ENCODE data around the gene AASS. TPM values are rescaled to one million over a fixed set of nuclear protein-coding genes. Genes with fewer than 3 reads are reported as not detected.

Gene AASS
- total RNA-seq, 2 experiments from 2014 or later, result not detected

DNA sequence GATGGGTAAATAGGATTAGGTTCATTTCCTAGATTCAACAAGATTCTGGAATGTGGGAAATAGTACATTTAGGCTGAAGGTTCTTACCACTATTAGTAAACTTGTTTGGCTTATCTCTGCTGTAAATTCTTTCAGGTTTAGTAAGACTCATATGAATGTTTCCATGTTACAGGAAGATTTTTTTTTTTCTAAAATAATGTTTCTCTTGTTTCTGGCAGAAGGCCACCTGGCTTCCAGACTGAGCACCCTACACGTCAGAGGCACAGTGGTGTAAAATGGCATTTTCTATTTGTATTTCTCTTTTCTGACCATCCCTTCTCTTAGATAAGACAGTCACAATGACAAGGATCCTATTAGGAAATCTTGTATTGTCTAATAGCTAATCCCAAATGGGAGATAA lies 22.7 kb upstream of the AASS start:
- no peaks in the 10 kb centered on the region for H3K4me1 ChIP-seq (ENCODE audit: insufficient read depth, low read length, poor library complexity, severe bottlenecking)
- H3K27ac ChIP-seq (ENCODE audit: low read depth, low read length, poor library complexity, severe bottlenecking), result no peak overlapping the region
- no peak for TF ChIP-seq EZH2phosphoT487 (IDR thresholded peaks at IDR 0.05; ENCODE audit: borderline replicate concordance, low read depth, low read length)
- TF ChIP-seq, protein P1, sequence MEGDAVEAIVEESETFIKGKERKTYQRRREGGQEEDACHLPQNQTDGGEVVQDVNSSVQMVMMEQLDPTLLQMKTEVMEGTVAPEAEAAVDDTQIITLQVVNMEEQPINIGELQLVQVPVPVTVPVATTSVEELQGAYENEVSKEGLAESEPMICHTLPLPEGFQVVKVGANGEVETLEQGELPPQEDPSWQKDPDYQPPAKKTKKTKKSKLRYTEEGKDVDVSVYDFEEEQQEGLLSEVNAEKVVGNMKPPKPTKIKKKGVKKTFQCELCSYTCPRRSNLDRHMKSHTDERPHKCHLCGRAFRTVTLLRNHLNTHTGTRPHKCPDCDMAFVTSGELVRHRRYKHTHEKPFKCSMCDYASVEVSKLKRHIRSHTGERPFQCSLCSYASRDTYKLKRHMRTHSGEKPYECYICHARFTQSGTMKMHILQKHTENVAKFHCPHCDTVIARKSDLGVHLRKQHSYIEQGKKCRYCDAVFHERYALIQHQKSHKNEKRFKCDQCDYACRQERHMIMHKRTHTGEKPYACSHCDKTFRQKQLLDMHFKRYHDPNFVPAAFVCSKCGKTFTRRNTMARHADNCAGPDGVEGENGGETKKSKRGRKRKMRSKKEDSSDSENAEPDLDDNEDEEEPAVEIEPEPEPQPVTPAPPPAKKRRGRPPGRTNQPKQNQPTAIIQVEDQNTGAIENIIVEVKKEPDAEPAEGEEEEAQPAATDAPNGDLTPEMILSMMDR (conservative IDR thresholded peaks at IDR 0.05; ENCODE audit: low read length), result no peak
- no peaks in the 10 kb centered on the region for H4K20me1 ChIP-seq (ENCODE audit: insufficient read depth, low read length)
- no peaks in the 10 kb centered on the region for H3K79me2 ChIP-seq (ENCODE audit: insufficient read depth, low read depth, low read length)
- CTCF ChIA-PET (ENCODE audit: unreplicated experiment), result no interaction called here
- DNase-seq (ENCODE audit: low spot score), result no peak
- no peak overlapping the region for H3K4me2 ChIP-seq (ENCODE audit: low read length)
- H3K36me3 ChIP-seq (ENCODE audit: insufficient read depth, low read length), result no peaks in the 10 kb centered on the region
- H2AFZ ChIP-seq (ENCODE audit: low read length), result no peak overlapping the region
- no peaks in the 10 kb centered on the region for H3K9me3 ChIP-seq (ENCODE audit: low read length)
- POLR2A ChIA-PET, result no interaction called here
- BruUV-seq (replicated peaks), result no TSS peak
- intact Hi-C loops (cut with micrococcal nuclease; ENCODE audit: unreplicated experiment), result no loop called here
- H3K4me3 ChIP-seq (ENCODE audit: low read depth, low read length, poor library complexity, severe bottlenecking), result no peak overlapping the region
- H3K9me2 ChIP-seq (ENCODE audit: insufficient read depth, low read length), result no peaks in the 10 kb centered on the region

DNA sequence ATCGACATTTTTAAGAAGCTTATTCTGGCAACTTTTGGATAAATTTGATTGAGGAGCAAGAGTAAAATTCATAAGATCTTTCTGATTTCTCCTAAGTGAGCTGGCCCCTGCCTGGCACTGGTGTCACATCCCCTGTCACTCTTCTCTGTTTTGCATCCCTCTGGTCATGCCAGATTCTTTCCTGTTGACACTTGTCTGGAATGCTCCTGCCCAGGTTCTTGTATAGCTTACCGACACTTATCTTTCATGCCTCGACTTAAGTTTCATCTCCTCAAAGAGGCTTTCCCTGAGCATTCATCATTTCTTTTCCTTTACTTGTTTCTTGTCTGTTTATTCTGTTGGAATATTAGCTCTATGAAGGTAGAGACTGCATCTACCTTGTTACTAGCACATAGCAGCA lies 22.2 kb upstream of the AASS start:
- intact Hi-C loops (cut with micrococcal nuclease; ENCODE audit: unreplicated experiment), result no loop called here
- Histone ChIP-seq H3K9me2 (ENCODE audit: insufficient read depth, low read length) (no peaks in the 10 kb centered on the region), H2AFZ (ENCODE audit: low read length) (no peak overlapping the region), H3K79me2 (ENCODE audit: insufficient read depth, low read depth, low read length) (no peaks in the 10 kb centered on the region), H3K4me1 (ENCODE audit: insufficient read depth, low read length, poor library complexity, severe bottlenecking) (no peaks in the 10 kb centered on the region), H3K4me3 (ENCODE audit: low read depth, low read length, poor library complexity, severe bottlenecking) (no peak overlapping the region), H3K9me3 (ENCODE audit: low read length) (no peaks in the 10 kb centered on the region), H4K20me1 (ENCODE audit: insufficient read depth, low read length) (no peaks in the 10 kb centered on the region), H3K36me3 (ENCODE audit: insufficient read depth, low read length) (no peaks in the 10 kb centered on the region), H3K27ac (ENCODE audit: low read depth, low read length, poor library complexity, severe bottlenecking) (no peak overlapping the region), H3K4me2 (ENCODE audit: low read length) (no peak overlapping the region)
- TF ChIP-seq EZH2phosphoT487 (IDR thresholded peaks at IDR 0.05; ENCODE audit: borderline replicate concordance, low read depth, low read length), result no peak
- TF ChIP-seq, protein P1 (conservative IDR thresholded peaks at IDR 0.05; ENCODE audit: low read length), result no peak
- POLR2A ChIA-PET, result no interaction called here
- CTCF ChIA-PET (ENCODE audit: unreplicated experiment), result no interaction called here
- no TSS peak for BruUV-seq (replicated peaks)
- DNase-seq (ENCODE audit: low spot score), result no peak

DNA sequence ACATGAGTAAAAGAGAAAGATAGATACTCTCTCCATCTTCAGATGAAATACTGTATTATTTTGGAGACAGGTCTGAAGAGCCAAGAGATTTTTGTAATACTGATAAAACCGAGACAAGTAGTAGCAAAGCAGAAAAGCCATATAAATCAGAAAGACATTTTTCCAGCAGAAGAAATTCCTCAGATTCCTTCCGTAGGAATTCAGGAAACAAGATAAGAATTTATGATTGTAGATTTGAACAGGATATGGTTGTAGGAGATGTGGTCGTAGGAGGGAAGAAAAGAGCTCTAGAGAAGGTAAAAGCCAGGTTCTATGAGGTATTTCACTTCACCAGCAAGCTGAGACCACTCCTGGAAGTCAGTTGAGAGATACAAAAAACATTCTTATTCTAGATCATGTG lies 17.6 kb upstream of the AASS start:
- Histone ChIP-seq H3K36me3 (ENCODE audit: insufficient read depth, low read length) (no peaks in the 10 kb centered on the region), H2AFZ (ENCODE audit: low read length) (no peak overlapping the region), H3K4me1 (ENCODE audit: insufficient read depth, low read length, poor library complexity, severe bottlenecking) (no peaks in the 10 kb centered on the region), H3K9me2 (ENCODE audit: insufficient read depth, low read length) (no peaks in the 10 kb centered on the region), H3K9me3 (ENCODE audit: low read length) (no peaks in the 10 kb centered on the region), H3K4me3 (ENCODE audit: low read depth, low read length, poor library complexity, severe bottlenecking) (no peak overlapping the region), H3K27ac (ENCODE audit: low read depth, low read length, poor library complexity, severe bottlenecking) (no peak overlapping the region), H4K20me1 (ENCODE audit: insufficient read depth, low read length) (no peaks in the 10 kb centered on the region), H3K79me2 (ENCODE audit: insufficient read depth, low read depth, low read length) (no peaks in the 10 kb centered on the region), H3K4me2 (ENCODE audit: low read length) (no peak overlapping the region)
- intact Hi-C loops (cut with micrococcal nuclease; ENCODE audit: unreplicated experiment), result no loop called here
- ChIA-PET POLR2A (interaction anchor here (0.9 kb wide), 1 partner anchor 61 kb away, joined by 3 read pairs; no protein-coding TSS in a partner anchor), CTCF (ENCODE audit: unreplicated experiment) (no interaction called here)
- TF ChIP-seq, protein P1 (conservative IDR thresholded peaks at IDR 0.05; ENCODE audit: low read length), result no peak
- no peak for TF ChIP-seq EZH2phosphoT487 (IDR thresholded peaks at IDR 0.05; ENCODE audit: borderline replicate concordance, low read depth, low read length)
- DNase-seq (ENCODE audit: low spot score), result no peak
- BruUV-seq (replicated peaks), result no TSS peak
